A673 (cell line): Measurements from ENCODE around the gene PALLD. TPM values are rescaled to one million over a fixed set of nuclear protein-coding genes. Genes with fewer than 3 reads are reported as not detected.

Experiments
- BruUV-seq: library from RNA; stranded (reverse); fragments of 400-500 nt; replicated peaks from 2 replicates; lab custom pipeline; 2021; lab: Mats Ljungman, UMichigan
- CTCF ChIA-PET: fragments of 300-600 bp; sonication (Branson Sonifier 250); formaldehyde crosslinking; loops from one replicate; lab custom pipeline; 2022; ENCODE audit warnings: antibody characterized with exemption; lab: Charles Lee
- POLR2A ChIA-PET: fragments of 300-600 bp; sonication (Branson Sonifier 250); formaldehyde crosslinking; loops from one replicate; lab custom pipeline; 2022; ENCODE audit warnings: antibody characterized with exemption; ENCODE audit not compliant: low non-redundant PET; lab: Charles Lee
- DNase-seq: peaks from one replicate; pipeline ENCODE4 v3.0.0-alpha.2; 2015; ENCODE audit warnings: low spot score
- H3K27ac ChIP-seq: fragments of 200-600 bp; sonication (generic); 2 replicates; pipeline ENCODE4 v1.5.1; 2016; ENCODE audit warnings: mixed run types, low read depth, mild to moderate bottlenecking, mixed read lengths, antibody characterized with exemption, low read length; ENCODE audit not compliant: poor library complexity, severe bottlenecking
- H3K27me3 ChIP-seq: fragments of 200-600 bp; sonication (generic); replicated peaks from 2 replicates; pipeline ENCODE4 v1.6.1; 2017; ENCODE audit warnings: mixed run types, low read depth, mild to moderate bottlenecking, mixed read lengths, antibody characterized with exemption, low read length; ENCODE audit not compliant: insufficient read depth, poor library complexity
- H3K36me3 ChIP-seq: fragments of 200-600 bp; sonication (generic); 2 replicates; pipeline ENCODE4 v1.6.1; 2016; ENCODE audit warnings: mixed run types, mild to moderate bottlenecking, mixed read lengths, antibody characterized with exemption, low read length; ENCODE audit not compliant: insufficient read depth, poor library complexity, severe bottlenecking
- H3K4me1 ChIP-seq: fragments of 200-600 bp; sonication (generic); 2 replicates; pipeline ENCODE4 v1.6.1; 2017; ENCODE audit warnings: mixed run types, mild to moderate bottlenecking, mixed read lengths, antibody characterized with exemption, low read length; ENCODE audit not compliant: insufficient read depth, poor library complexity, severe bottlenecking
- H3K4me3 ChIP-seq: fragments of 200-600 bp; sonication (generic); 2 replicates; pipeline ENCODE4 v1.5.1; 2016; ENCODE audit warnings: low read depth, mixed run types, mild to moderate bottlenecking, mixed read lengths, low read length; ENCODE audit not compliant: poor library complexity, severe bottlenecking
- H3K9me3 ChIP-seq: fragments of 200-600 bp; sonication (generic); 2 replicates; pipeline ENCODE4 v1.6.1; 2016; ENCODE audit warnings: mixed run types, low read depth, mild to moderate bottlenecking, mixed read lengths, antibody characterized with exemption, low read length; ENCODE audit not compliant: poor library complexity, severe bottlenecking
- CTCF ChIP-seq: fragments of 300-800, 200-600 bp; sonication (generic); conservative IDR thresholded peaks from 2 replicates; pipeline ENCODE4 v1.5.1; 2017; ENCODE audit warnings: low read depth, mild to moderate bottlenecking, antibody characterized with exemption, low read length, moderate library complexity, mixed read lengths
- EZH2 ChIP-seq: fragments of 200-600 bp; sonication (generic); IDR thresholded peaks from 2 replicates; pipeline ENCODE4 v1.6.1; 2017; ENCODE audit warnings: borderline replicate concordance, low read depth, mild to moderate bottlenecking, mixed read lengths, antibody characterized with exemption, low read length; ENCODE audit not compliant: poor library complexity, severe bottlenecking
- intact Hi-C: fragments of 100-400 bp; cut with micrococcal nuclease; formaldehyde crosslinking; loops from one replicate; pipeline ENCODE4 v1.10.0; 2022; ENCODE audit not compliant: unreplicated experiment
- total RNA-seq: library from RNA; stranded (reverse); gene quantifications from 2 replicates; pipeline ENCODE4 v1.2.3, GENCODE V29; 2021

Gene PALLD
- total RNA-seq, 1 experiment from 2014 or later = 44.1 TPM

GRCh38 chr4:168693750-168694490, 197.1 kb downstream of the PALLD start:
- Histone ChIP-seq H3K36me3 (no peaks in the 10 kb centered on the region), H3K4me1 (peaks cover 7% of the 10 kb centered on the region), H3K4me3 (no peak overlapping the region), H3K9me3 (no peaks in the 10 kb centered on the region), H3K27ac (no peak overlapping the region), H3K27me3 (no peaks in the 10 kb centered on the region)
- no peak for DNase-seq
- TF ChIP-seq EZH2 (no peak), CTCF (no peak)
- CTCF ChIA-PET = interaction anchor here (0.6 to 1.4 kb wide), 2 partner anchors 13 to 108 kb away, joined by 3 to 6 read pairs; no protein-coding TSS in a partner anchor
- POLR2A ChIA-PET = no interaction called here
- intact Hi-C loops = no loop called here
- BruUV-seq = no TSS peak

- Histone ChIP-seq H3K27me3 (no peaks in the 10 kb centered on the region), H3K36me3 (no peaks in the 10 kb centered on the region), H3K4me3 (no peak overlapping the region), H3K9me3 (no peaks in the 10 kb centered on the region), H3K27ac (no peak overlapping the region), H3K4me1 (peaks cover 7% of the 10 kb centered on the region)
- peak; percentile 54 for DNase-seq
- POLR2A ChIA-PET = no interaction called here
- intact Hi-C loops = no loop called here
- TF ChIP-seq EZH2 = no peak
- no TSS peak for BruUV-seq
- CTCF ChIA-PET = interaction anchor here (0.6 to 1.4 kb wide), 2 partner anchors 12 to 109 kb away, joined by 3 to 6 read pairs; no protein-coding TSS in a partner anchor
These were observed 197.8 kb downstream of the PALLD start for GRCh38 chr4:168694667-168695066.

DNA sequence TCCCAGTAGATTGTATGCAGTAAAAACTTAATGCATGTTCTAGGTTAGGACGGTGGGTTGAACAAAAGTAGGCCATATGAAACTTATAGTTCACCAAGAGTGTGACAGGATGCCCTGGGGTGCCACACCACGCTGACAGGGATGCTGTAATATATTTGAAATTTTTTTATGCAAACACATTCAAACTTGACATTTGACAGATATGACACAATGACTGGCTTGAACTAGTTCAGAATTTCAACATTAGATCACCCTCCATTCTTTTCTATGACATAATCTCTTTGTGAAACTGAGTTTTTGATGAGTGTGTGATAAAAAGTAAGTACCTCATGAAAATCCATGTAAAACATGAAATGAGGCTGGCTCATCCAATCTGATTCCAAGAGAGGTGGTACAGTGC, 198.4 kb downstream of the PALLD start:
- H3K27me3 ChIP-seq = no peaks in the 10 kb centered on the region
- H3K27ac ChIP-seq = no peak overlapping the region
- intact Hi-C loops = no loop called here
- no peak for DNase-seq
- TF ChIP-seq EZH2 (no peak), CTCF (no peak)
- ChIA-PET POLR2A (no interaction called here), CTCF (interaction anchor here (1.4 kb wide), 1 partner anchor 109 kb away, joined by 6 read pairs; no protein-coding TSS in a partner anchor)
- H3K4me3 ChIP-seq = no peak overlapping the region
- H3K4me1 ChIP-seq = peaks cover 7% of the 10 kb centered on the region
- BruUV-seq = no TSS peak
- no peaks in the 10 kb centered on the region for H3K36me3 ChIP-seq
- no peaks in the 10 kb centered on the region for H3K9me3 ChIP-seq
